ENCODE measurements around the gene INPP5E. TPM values are rescaled to one million over a fixed set of nuclear protein-coding genes. Genes with fewer than 3 reads are reported as not detected.
"Not testable (repeated sequence)": the region's sequence is repeated elsewhere in the genome, so short reads cannot be mapped to it uniquely, and the experiment has no call there.

Gene INPP5E
- polyA plus RNA-seq, 4 donors = 5.7 to 9.6 (median 7.3) TPM

- Histone ChIP-seq H3K4me1 (ENCODE audit: control insufficient read depth in 3 of 3, insufficient read depth in 2 of 3, low read depth in 1 of 3, low read length in 2 of 3) (peaks cover 4 to 14% (median 4%) of the 10 kb centered on the region in 3 donors), H3K27me3 (ENCODE audit: control insufficient read depth in 3 of 3, insufficient read depth in 3 of 3, low read length in 3 of 3) (no peaks in the 10 kb centered on the region), H3K4me3 (ENCODE audit: low read depth in 1 of 3, low read length in 3 of 3) (peak overlapping the region; percentile 52 to 94 (median 92)), H3K9me3 (ENCODE audit: control insufficient read depth in 2 of 2, insufficient read depth in 1 of 2, low read depth in 1 of 2, low read length in 1 of 2) (no peaks in the 10 kb centered on the region), H3K36me3 (ENCODE audit: control insufficient read depth in 3 of 3, insufficient read depth in 2 of 3, low read depth in 1 of 3, low read length in 3 of 3) (peaks cover 4 to 61% (median 13%) of the 10 kb centered on the region in 3 donors), H3K27ac (ENCODE audit: low read depth in 1 of 3, low read length in 2 of 3) (peak overlapping the region in 2 of 3 donors; percentile 39 to 75)
- DNase-seq = peak; percentile 43 to 65
- WGBS, 3 donors = 9 to 13% (median 10%) methylated on average over 48 to 71 of the region's 71 CpGs
- FAIRE-seq = no peak
Measured at GRCh38 chr9:136409557-136410455, 29.8 kb downstream of the INPP5E start.

GRCh38 chr9:136407911-136408310 lies 31.7 kb downstream of the INPP5E start:
- H3K4me3 ChIP-seq (ENCODE audit: low read depth in 1 of 3, low read length in 3 of 3) = no peak overlapping the region
- DNase-seq = no peak
- H3K36me3 ChIP-seq (ENCODE audit: control insufficient read depth in 3 of 3, insufficient read depth in 2 of 3, low read depth in 1 of 3, low read length in 3 of 3) = peaks cover 8 to 57% (median 11%) of the 10 kb centered on the region in 3 donors
- H3K9me3 ChIP-seq (ENCODE audit: control insufficient read depth in 2 of 2, insufficient read depth in 1 of 2, low read depth in 1 of 2, low read length in 1 of 2) = no peaks in the 10 kb centered on the region
- no peak for FAIRE-seq
- H3K4me1 ChIP-seq (ENCODE audit: control insufficient read depth in 3 of 3, insufficient read depth in 2 of 3, low read depth in 1 of 3, low read length in 2 of 3) = peaks cover 4 to 14% (median 4%) of the 10 kb centered on the region in 3 donors
- WGBS, 3 donors = 86% methylated on average over 7 of the region's 7 CpGs
- no peak overlapping the region for H3K27ac ChIP-seq (ENCODE audit: low read depth in 1 of 3, low read length in 2 of 3)
- no peaks in the 10 kb centered on the region for H3K27me3 ChIP-seq (ENCODE audit: control insufficient read depth in 3 of 3, insufficient read depth in 3 of 3, low read length in 3 of 3)

DNA sequence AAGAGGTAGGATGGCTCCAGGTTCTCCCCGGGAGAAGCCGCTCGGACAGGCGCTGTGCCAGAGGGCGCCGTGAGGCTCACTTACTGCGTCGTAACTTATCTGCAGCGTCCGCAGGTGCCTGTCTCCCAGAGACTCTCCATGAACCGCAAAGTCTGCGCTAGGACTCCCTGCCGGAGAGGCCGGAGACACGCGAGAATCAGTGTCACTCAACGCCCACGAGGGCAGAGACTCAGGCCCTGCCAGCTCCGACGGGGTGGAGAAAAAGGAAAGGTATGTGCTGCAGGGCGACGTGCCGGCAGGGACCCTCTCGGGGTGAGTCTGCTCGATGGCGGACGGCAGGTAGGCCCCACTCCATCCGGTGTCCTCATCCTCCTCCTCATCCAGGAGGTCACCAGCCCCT lies 32.6 kb downstream of the INPP5E start:
- Histone ChIP-seq H3K36me3 (ENCODE audit: control insufficient read depth in 3 of 3, insufficient read depth in 2 of 3, low read depth in 1 of 3, low read length in 3 of 3) (peaks cover 8 to 61% (median 9%) of the 10 kb centered on the region in 3 donors), H3K4me1 (ENCODE audit: control insufficient read depth in 3 of 3, insufficient read depth in 2 of 3, low read depth in 1 of 3, low read length in 2 of 3) (peaks cover 4 to 14% (median 4%) of the 10 kb centered on the region in 3 donors)
- not testable (repeated sequence) for H3K27ac ChIP-seq (ENCODE audit: low read depth in 1 of 3, low read length in 2 of 3); H3K27me3 ChIP-seq (ENCODE audit: control insufficient read depth in 3 of 3, insufficient read depth in 3 of 3, low read length in 3 of 3); H3K4me3 ChIP-seq (ENCODE audit: low read depth in 1 of 3, low read length in 3 of 3); H3K9me3 ChIP-seq (ENCODE audit: control insufficient read depth in 2 of 2, insufficient read depth in 1 of 2, low read depth in 1 of 2, low read length in 1 of 2); FAIRE-seq; DNase-seq
- 94 to 96% (median 95%) methylated on average over 28 of the region's 28 CpGs for WGBS, 3 donors

DNA sequence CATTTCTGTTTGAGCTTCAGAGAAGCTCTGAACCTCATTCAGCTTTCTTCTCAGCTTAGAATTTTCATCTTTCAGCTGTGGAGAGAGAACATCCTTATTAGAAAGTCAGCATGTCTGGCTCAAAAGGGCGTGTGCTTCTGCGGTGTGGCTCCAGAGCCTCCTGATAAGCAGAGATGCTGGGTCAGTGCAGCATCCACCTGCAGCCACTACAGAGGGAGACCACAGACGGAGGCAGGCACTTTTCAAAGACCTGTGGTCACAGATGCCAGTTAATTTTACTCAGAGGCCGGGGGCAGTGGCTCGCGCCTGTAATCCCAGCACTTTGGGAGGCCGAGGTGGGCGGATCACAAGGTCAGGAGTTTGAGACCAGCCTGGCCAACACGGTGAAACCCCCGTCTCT lies 33.7 kb downstream of the INPP5E start:
- WGBS, 3 donors = 91 to 92% (median 91%) methylated on average over 10 of the region's 10 CpGs
- H3K4me1 ChIP-seq (ENCODE audit: control insufficient read depth in 3 of 3, insufficient read depth in 2 of 3, low read depth in 1 of 3, low read length in 2 of 3); H3K27me3 ChIP-seq (ENCODE audit: control insufficient read depth in 3 of 3, insufficient read depth in 3 of 3, low read length in 3 of 3); H3K27ac ChIP-seq (ENCODE audit: low read depth in 1 of 3, low read length in 2 of 3); H3K9me3 ChIP-seq (ENCODE audit: control insufficient read depth in 2 of 2, insufficient read depth in 1 of 2, low read depth in 1 of 2, low read length in 1 of 2); FAIRE-seq; H3K4me3 ChIP-seq (ENCODE audit: low read depth in 1 of 3, low read length in 3 of 3); DNase-seq: not testable (repeated sequence)
- H3K36me3 ChIP-seq (ENCODE audit: control insufficient read depth in 3 of 3, insufficient read depth in 2 of 3, low read depth in 1 of 3, low read length in 3 of 3) = peaks cover 8 to 69% (median 9%) of the 10 kb centered on the region in 3 donors

DNA sequence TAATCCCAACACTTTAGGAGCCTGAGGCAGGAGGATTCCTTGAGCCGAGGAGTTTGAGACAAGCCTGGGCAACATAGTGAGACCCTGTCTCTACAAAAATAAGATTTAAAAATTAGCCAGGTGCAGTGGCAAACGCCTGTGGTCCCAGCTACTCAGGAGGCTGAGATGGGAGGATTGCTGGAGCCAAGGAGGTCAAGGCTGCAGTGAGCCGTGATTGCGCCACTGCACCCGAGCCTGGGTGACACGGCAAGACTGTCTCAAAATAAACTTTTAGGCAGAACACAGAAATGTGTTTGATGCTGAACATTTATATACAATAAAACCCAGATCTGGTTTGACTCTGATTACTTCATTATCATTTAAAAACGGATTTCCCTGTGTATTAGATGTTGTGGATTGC lies 34.2 kb downstream of the INPP5E start:
- no peak for FAIRE-seq

GRCh38 chr9:136404801-136405136 lies 34.9 kb downstream of the INPP5E start:
- no peak for FAIRE-seq
- no peak for DNase-seq

More for the DNA sequence above, 34.2 kb downstream of the INPP5E start:
- H3K4me3 ChIP-seq (ENCODE audit: low read depth in 1 of 3, low read length in 3 of 3) = no peak overlapping the region
- H3K4me1 ChIP-seq (ENCODE audit: control insufficient read depth in 3 of 3, insufficient read depth in 2 of 3, low read depth in 1 of 3, low read length in 2 of 3) = peaks cover 4 to 11% (median 4%) of the 10 kb centered on the region in 3 donors
- no peak for DNase-seq
- peaks cover 8 to 69% (median 9%) of the 10 kb centered on the region in 3 donors for H3K36me3 ChIP-seq (ENCODE audit: control insufficient read depth in 3 of 3, insufficient read depth in 2 of 3, low read depth in 1 of 3, low read length in 3 of 3)
- no peak overlapping the region for H3K27ac ChIP-seq (ENCODE audit: low read depth in 1 of 3, low read length in 2 of 3)
- no peaks in the 10 kb centered on the region for H3K27me3 ChIP-seq (ENCODE audit: control insufficient read depth in 3 of 3, insufficient read depth in 3 of 3, low read length in 3 of 3)
- H3K9me3 ChIP-seq (ENCODE audit: control insufficient read depth in 2 of 2, insufficient read depth in 1 of 2, low read depth in 1 of 2, low read length in 1 of 2) = no peaks in the 10 kb centered on the region
- 81 to 90% (median 86%) methylated on average over 7 of the region's 7 CpGs for WGBS, 3 donors

DNA sequence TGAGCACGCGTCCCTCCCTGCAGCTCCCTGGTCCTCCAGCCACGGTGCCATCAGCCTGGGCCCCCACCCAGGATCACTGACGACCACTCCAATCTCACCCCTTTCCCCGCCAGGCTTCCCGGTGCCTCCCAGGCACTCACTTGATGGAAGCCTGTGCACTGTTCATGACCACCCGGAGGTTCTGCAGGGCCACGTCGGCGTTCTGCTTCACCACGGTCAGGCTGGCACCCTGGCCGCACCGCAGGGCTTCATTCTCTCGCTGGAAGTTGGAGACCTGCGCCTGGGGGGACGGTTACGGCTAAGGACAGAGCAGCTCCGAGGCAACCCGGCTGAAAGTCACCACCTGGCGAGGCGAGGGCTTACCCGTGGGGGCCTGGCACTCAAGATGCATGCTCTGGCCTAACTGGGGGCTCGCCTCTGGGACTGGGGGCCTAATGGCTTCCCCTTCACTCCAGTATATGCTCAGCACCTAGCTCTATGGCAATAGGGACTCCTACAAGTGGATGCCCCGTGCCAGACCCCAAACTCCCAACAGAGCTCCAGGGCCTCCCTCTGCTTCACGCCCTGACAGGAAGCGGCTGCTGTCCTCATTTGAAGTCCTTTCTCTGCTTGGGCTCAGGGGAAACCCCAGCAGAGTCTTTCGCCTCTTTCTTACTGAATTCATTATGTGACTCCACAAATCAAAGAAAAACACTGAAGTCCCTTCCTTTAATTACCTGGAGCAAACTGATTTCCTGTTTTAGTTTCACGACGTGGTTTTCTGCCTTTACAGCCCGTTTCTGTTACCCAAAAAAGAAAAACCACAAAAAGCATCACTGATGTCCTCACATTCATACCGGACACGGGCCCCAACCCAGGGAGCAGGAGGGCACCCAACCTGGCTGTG lies 35.5 kb downstream of the INPP5E start:
- no peaks in the 10 kb centered on the region for H3K9me3 ChIP-seq (ENCODE audit: control insufficient read depth in 2 of 2, insufficient read depth in 1 of 2, low read depth in 1 of 2, low read length in 1 of 2)
- no peak overlapping the region for H3K27ac ChIP-seq (ENCODE audit: low read depth in 1 of 3, low read length in 2 of 3)
- FAIRE-seq (no peak), DNase-seq (no peak)
- no peaks in the 10 kb centered on the region for H3K27me3 ChIP-seq (ENCODE audit: control insufficient read depth in 3 of 3, insufficient read depth in 3 of 3, low read length in 3 of 3)
- H3K4me1 ChIP-seq (ENCODE audit: control insufficient read depth in 3 of 3, insufficient read depth in 2 of 3, low read depth in 1 of 3, low read length in 2 of 3) = peaks cover 0 to 5% (median 1%) of the 10 kb centered on the region in 3 donors
- peaks cover 8 to 69% (median 9%) of the 10 kb centered on the region in 3 donors for H3K36me3 ChIP-seq (ENCODE audit: control insufficient read depth in 3 of 3, insufficient read depth in 2 of 3, low read depth in 1 of 3, low read length in 3 of 3)
- WGBS, 3 donors = 74 to 90% (median 81%) methylated on average over 32 of the region's 32 CpGs
- H3K4me3 ChIP-seq (ENCODE audit: low read depth in 1 of 3, low read length in 3 of 3) = no peak overlapping the region

More at GRCh38 chr9:136404801-136405136, 34.9 kb downstream of the INPP5E start:
- no peak overlapping the region for H3K4me3 ChIP-seq (ENCODE audit: low read depth in 1 of 3, low read length in 3 of 3)
- 87 to 91% (median 90%) methylated on average over 14 of the region's 14 CpGs for WGBS, 3 donors
- H3K27ac ChIP-seq (ENCODE audit: low read depth in 1 of 3, low read length in 2 of 3) = no peak overlapping the region
- H3K27me3 ChIP-seq (ENCODE audit: control insufficient read depth in 3 of 3, insufficient read depth in 3 of 3, low read length in 3 of 3) = no peaks in the 10 kb centered on the region
- H3K9me3 ChIP-seq (ENCODE audit: control insufficient read depth in 2 of 2, insufficient read depth in 1 of 2, low read depth in 1 of 2, low read length in 1 of 2) = no peaks in the 10 kb centered on the region
- peaks cover 8 to 69% (median 9%) of the 10 kb centered on the region in 3 donors for H3K36me3 ChIP-seq (ENCODE audit: control insufficient read depth in 3 of 3, insufficient read depth in 2 of 3, low read depth in 1 of 3, low read length in 3 of 3)
- H3K4me1 ChIP-seq (ENCODE audit: control insufficient read depth in 3 of 3, insufficient read depth in 2 of 3, low read depth in 1 of 3, low read length in 2 of 3) = peaks cover 4 to 11% (median 4%) of the 10 kb centered on the region in 3 donors

DNA sequence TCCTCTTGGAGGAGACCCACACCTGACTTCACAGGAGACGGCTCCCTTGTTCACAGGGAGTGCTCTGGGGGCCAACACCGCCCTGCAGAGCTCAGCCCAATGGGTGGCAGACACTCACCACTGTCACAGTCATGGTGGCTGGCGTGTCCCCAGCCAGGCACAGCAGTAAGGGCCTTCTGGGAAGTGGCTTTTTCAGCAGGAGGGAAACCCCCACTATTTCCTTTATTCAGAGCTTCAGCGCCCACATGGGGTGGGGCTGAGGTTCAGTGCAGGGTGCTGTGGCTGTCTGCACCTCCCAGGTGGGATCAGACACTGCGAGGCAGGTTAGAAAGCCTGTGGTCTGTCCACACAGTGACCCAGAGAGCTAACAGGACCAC lies 36.1 kb downstream of the INPP5E start:
- no peak overlapping the region for H3K4me3 ChIP-seq (ENCODE audit: low read depth in 1 of 3, low read length in 3 of 3)
- H3K27ac ChIP-seq (ENCODE audit: low read depth in 1 of 3, low read length in 2 of 3) = peak overlapping the region in 1 of 3 donors; percentile 9
- H3K4me1 ChIP-seq (ENCODE audit: control insufficient read depth in 3 of 3, insufficient read depth in 2 of 3, low read depth in 1 of 3, low read length in 2 of 3) = peaks cover 0 to 6% (median 5%) of the 10 kb centered on the region in 3 donors
- no peaks in the 10 kb centered on the region for H3K27me3 ChIP-seq (ENCODE audit: control insufficient read depth in 3 of 3, insufficient read depth in 3 of 3, low read length in 3 of 3)
- 67 to 82% (median 72%) methylated on average over 4 to 5 of the region's 5 CpGs for WGBS, 3 donors
- FAIRE-seq (no peak), DNase-seq (peak in 1 of 2 donors; percentile 33)
- peaks cover 8 to 70% (median 9%) of the 10 kb centered on the region in 3 donors for H3K36me3 ChIP-seq (ENCODE audit: control insufficient read depth in 3 of 3, insufficient read depth in 2 of 3, low read depth in 1 of 3, low read length in 3 of 3)
- no peaks in the 10 kb centered on the region for H3K9me3 ChIP-seq (ENCODE audit: control insufficient read depth in 2 of 2, insufficient read depth in 1 of 2, low read depth in 1 of 2, low read length in 1 of 2)

Data from small intestine (tissue), 7 donors.